ENCODE measurements around the gene NBPF14. TPM values are rescaled to one million over a fixed set of nuclear protein-coding genes. Genes with fewer than 3 reads are reported as not detected.
"Not testable (repeated sequence)": the region's sequence is repeated elsewhere in the genome, so short reads cannot be mapped to it uniquely, and the experiment has no call there.

NBPF14 gene, protein sequence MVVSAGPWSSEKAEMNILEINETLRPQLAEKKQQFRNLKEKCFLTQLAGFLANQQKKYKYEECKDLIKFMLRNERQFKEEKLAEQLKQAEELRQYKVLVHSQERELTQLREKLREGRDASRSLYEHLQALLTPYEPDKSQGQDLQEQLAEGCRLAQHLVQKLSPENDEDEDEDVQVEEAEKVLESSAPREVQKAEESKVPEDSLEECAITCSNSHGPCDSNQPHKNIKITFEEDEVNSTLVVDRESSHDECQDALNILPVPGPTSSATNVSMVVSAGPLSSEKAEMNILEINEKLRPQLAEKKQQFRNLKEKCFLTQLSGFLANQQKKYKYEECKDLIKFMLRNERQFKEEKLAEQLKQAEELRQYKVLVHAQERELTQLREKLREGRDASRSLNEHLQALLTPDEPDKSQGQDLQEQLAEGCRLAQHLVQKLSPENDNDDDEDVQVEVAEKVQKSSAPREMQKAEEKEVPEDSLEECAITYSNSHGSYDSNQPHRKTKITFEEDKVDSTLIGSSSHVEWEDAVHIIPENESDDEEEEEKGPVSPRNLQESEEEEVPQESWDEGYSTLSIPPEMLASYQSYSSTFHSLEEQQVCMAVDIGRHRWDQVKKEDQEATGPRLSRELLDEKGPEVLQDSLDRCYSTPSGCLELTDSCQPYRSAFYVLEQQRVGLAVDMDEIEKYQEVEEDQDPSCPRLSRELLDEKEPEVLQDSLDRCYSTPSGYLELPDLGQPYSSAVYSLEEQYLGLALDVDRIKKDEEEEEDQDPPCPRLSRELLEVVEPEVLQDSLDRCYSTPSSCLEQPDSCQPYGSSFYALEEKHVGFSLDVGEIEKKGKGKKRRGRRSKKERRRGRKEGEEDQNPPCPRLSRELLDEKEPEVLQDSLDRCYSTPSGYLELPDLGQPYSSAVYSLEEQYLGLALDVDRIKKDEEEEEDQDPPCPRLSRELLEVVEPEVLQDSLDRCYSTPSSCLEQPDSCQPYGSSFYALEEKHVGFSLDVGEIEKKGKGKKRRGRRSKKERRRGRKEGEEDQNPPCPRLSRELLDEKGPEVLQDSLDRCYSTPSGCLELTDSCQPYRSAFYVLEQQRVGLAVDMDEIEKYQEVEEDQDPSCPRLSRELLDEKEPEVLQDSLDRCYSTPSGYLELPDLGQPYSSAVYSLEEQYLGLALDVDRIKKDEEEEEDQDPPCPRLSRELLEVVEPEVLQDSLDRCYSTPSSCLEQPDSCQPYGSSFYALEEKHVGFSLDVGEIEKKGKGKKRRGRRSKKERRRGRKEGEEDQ (N-terminal part only)
- 10 to 100 TPM in 2 of 9 donors, 1 to 10 TPM in 7; 3.5 to 26.4 (median 8.5) TPM for total RNA-seq
- polyA plus RNA-seq, result 1 to 10 TPM; 4.5 to 9.5 TPM
- long read RNA-seq, donor 1, partial matches to known transcripts, result 1 of 3 reads
- long read RNA-seq, donor 1, other reads (novel, unspliced or antisense), result 2 of 3 reads
- long read RNA-seq, donor 2, partial matches to known transcripts, result 1 of 3 reads
- long read RNA-seq, donor 2, other reads (novel, unspliced or antisense), result 2 of 3 reads
- long read RNA-seq, donor 3, partial matches to known transcripts, result 1 of 2 reads
- long read RNA-seq, donor 3, other reads (novel, unspliced or antisense), result 1 of 2 reads

- H3K36me3 ChIP-seq; H3K27me3 ChIP-seq; ATAC-seq; intact Hi-C loops (cut with DNase I); DNase-seq; H3K9me3 ChIP-seq; H3K27ac ChIP-seq; H3K4me3 ChIP-seq; H3K4me1 ChIP-seq: not testable (repeated sequence)
- no CpG with 5 or more reads among the region's 5 CpGs for WGBS, 4 donors
Observed at GRCh38 chr1:148595911-148596310, at the start of gene NBPF14. Gene NBPF14 (minus strand): TSS chr1:148596011. CDS start chr1:148595717, 294 bp downstream.

- ATAC-seq; H3K27me3 ChIP-seq; H3K36me3 ChIP-seq; intact Hi-C loops (cut with DNase I); H3K9me3 ChIP-seq; H3K4me1 ChIP-seq; H3K4me3 ChIP-seq: not testable (repeated sequence)
- DNase-seq, result peak in 4 of 5 donors; percentile 14 to 39 (median 28)
- peak overlapping the region in 1 of 12 donors; percentile 27 for H3K27ac ChIP-seq
- WGBS, 4 donors, result 23 to 25% methylated on average over 1 to 2 of the region's 6 CpGs; no CpG with 5 or more reads in 2 of the 4 donors
Observed at GRCh38 chr1:148625451-148625850, 29.6 kb upstream of the NBPF14 start.

DNA sequence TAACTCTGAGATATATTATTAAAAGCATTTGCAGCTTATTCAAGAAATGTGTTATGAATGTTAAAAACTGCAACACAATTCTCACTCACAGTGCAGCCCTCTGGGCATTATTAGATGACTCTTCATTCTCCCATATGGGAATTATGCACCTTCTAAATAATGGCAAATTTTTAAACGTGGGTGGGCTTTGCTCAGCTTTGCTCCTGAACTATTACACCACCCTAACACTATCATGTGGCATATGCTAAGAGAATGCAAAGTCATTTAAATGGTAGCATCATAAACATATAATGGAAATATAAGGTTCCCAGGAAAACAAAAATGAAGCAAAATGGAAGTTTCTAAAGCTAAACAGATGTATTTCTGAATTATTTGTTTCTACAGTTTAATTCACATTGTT, 22.4 kb upstream of the NBPF14 start:
- H3K27ac ChIP-seq; H3K27me3 ChIP-seq; H3K4me3 ChIP-seq; intact Hi-C loops (cut with DNase I); H3K36me3 ChIP-seq; DNase-seq; H3K4me1 ChIP-seq; ATAC-seq; H3K9me3 ChIP-seq: not testable (repeated sequence)
- WGBS, 4 donors, result no CpG with 5 or more reads among the region's 1 CpG

DNA sequence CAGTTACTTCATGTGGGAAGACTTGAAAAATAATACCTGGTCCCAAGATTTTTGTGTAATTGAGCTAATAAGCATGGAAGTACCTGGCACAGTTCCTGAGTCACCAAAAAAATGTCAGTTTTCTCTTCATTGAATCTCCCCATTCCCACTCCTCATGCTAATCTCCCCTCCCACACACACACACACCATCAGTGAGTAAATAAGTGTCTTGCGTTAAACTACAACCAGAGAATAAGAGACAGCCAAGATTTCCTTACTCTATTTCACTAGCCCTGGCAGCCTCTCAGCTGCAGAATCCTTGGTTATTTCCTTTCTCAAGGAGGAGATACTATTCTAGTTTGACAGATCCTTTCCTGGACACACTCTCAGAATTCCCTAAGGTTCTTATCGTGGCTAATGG, 9.5 kb upstream of the NBPF14 start:
- H3K27me3 ChIP-seq; H3K4me1 ChIP-seq; intact Hi-C loops (cut with DNase I); H3K9me3 ChIP-seq; H3K4me3 ChIP-seq; ATAC-seq; H3K27ac ChIP-seq; H3K36me3 ChIP-seq: not testable (repeated sequence)
- 20 to 57% (median 42%) methylated on average over 1 of the region's 2 CpGs for WGBS, 4 donors
- DNase-seq, result peak in 3 of 5 donors; percentile 6 to 23 (median 14)

GRCh38 chr1:148595360-148595759, 451 bp downstream of the NBPF14 start:
- H3K4me1 ChIP-seq; H3K9me3 ChIP-seq; DNase-seq; H3K27me3 ChIP-seq; ATAC-seq; H3K4me3 ChIP-seq; H3K36me3 ChIP-seq; H3K27ac ChIP-seq; intact Hi-C loops (cut with DNase I): not testable (repeated sequence)
- 33 to 69% (median 55%) methylated on average over 1 to 3 of the region's 5 CpGs for WGBS, 4 donors
- peak in 1 of 12 donors; percentile 10 for TF ChIP-seq CTCF (IDR thresholded peaks at IDR 0.05)

DNA sequence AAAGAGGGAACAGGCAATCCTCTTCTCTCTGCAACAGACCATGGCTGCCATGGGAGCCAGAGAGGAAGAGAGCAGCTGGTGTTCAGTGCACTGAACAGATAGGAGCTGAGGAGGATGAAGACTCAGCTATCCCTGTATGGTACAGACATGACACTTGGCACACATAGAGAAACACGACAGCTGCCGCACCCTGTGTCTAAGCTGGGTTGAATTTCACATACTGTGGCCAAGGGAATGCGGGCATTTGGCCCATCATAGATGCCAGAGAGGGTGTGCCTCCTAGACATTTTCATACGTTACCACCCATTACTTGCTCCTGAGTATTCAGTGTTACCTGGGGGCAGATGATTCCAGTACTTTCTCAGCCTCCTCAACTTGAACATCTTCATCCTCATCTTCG, 4.7 kb downstream of the NBPF14 start:
- intact Hi-C loops (cut with DNase I); H3K27ac ChIP-seq; H3K36me3 ChIP-seq; H3K9me3 ChIP-seq; DNase-seq; H3K27me3 ChIP-seq; ATAC-seq; H3K4me1 ChIP-seq; H3K4me3 ChIP-seq: not testable (repeated sequence)
- WGBS, 4 donors, result 80 to 88% (median 81%) methylated on average over 2 to 4 of the region's 5 CpGs; no CpG with 5 or more reads in 1 of the 4 donors

GRCh38 chr1:148532158-148532557, 63.7 kb downstream of the NBPF14 start:
- WGBS, 4 donors, result 66 to 69% methylated on average over 3 of the region's 4 CpGs; no CpG with 5 or more reads in 2 of the 4 donors
- peaks cover 0 to 12% (median 3%) of the 10 kb centered on the region in 9 donors for H3K36me3 ChIP-seq
- DNase-seq; intact Hi-C loops (cut with DNase I); H3K4me1 ChIP-seq; H3K4me3 ChIP-seq; H3K27ac ChIP-seq; H3K9me3 ChIP-seq; ATAC-seq; H3K27me3 ChIP-seq: not testable (repeated sequence)

- H3K36me3 ChIP-seq; H3K9me3 ChIP-seq; H3K27me3 ChIP-seq; ATAC-seq; H3K4me1 ChIP-seq; intact Hi-C loops (cut with DNase I): not testable (repeated sequence)
- Histone ChIP-seq H3K4me3 (peak overlapping the region in 9 of 12 donors; percentile 15 to 41 (median 32)), H3K27ac (peak overlapping the region in 1 of 12 donors; percentile 67)
- WGBS, 4 donors, result 2 to 14% (median 5%) methylated on average over 6 to 25 of the region's 25 CpGs
- peak in 2 of 5 donors; percentile 17 to 38 for DNase-seq
Observed at GRCh38 chr1:148529101-148529567, 66.7 kb downstream of the NBPF14 start.

Data from heart left ventricle (tissue), 16 donors.